ENCODE data around the gene MRPL18.

MRPL18 gene

GRCh38 chr6:159838020-159838744 lies 47.9 kb downstream of the MRPL18 start:
- in situ Hi-C loops (cut with MboI; ENCODE audit: low sequenced_read_pairs): no loop called here

GRCh38 chr6:159842035-159842434 lies 51.8 kb downstream of the MRPL18 start:
- in situ Hi-C loops (cut with MboI; ENCODE audit: low sequenced_read_pairs): no loop called here

- in situ Hi-C loops (cut with MboI; ENCODE audit: low sequenced_read_pairs): no loop called here
Measured at GRCh38 chr6:159844737-159845645, 54.7 kb downstream of the MRPL18 start.

All from HL-60/S4 treated with phorbol 12-myristate 13-acetate at 8.2 ng/mL for 4 days and 3 days (cell line).